Measurements from ENCODE around the gene PAX3.

DNA sequence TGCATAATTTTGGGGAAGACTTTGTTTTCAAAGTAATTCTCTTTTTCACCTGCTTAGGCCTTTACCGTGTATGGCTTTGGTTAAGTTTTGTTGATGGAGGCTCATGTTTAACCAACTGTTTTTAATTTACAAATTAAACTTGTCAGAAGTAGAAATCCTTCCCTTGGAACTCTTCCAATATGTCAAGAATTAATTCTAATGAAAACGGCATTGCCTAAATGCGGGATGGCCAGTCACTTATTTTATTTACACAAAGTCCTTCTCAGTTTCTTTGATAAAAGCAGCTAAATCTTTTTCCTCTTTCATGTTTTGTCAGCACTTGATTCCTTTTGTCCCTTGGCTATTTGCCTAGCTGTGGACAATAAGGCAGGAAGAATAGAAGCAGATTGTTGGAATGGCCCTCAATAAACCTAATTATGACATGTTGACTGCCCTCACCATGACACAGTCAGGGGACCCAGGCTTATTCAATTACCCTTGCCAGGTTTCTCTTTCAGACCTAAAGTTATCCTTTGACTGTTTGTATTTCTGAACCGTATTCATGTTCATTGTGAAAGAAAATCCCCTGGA lies 26.3 kb downstream of the PAX3 start:
- TF ChIP-seq TARDBP (IDR thresholded peaks at IDR 0.05): no peak
- TF ChIP-seq ARNT (IDR thresholded peaks at IDR 0.05): no peak
- TF ChIP-seq ZNF384 (IDR thresholded peaks at IDR 0.05): no peak
- no peak for TF ChIP-seq BHLHE40 (IDR thresholded peaks at IDR 0.05; ENCODE audit: borderline replicate concordance)
